Gastrocnemius medialis (tissue), 4 donors: ENCODE data around the gene SSU72.

Experiments used
- CTCF ChIP-seq, 5 experiments: fragments of 450-650 bp in 3 of 5; fragments of 200-600 bp in 2 of 5; sonication (generic) in 2 of 5; IDR thresholded peaks in 4 of 5; conservative IDR thresholded peaks in 1 of 5; 1 replicate in 4 of 5; 2 replicates in 1 of 5; pipeline ENCODE4 v1.5.1; 2016 to 2019; ENCODE audit warnings: antibody characterized with exemption in 5 of 5, mild to moderate bottlenecking in 3 of 5, moderate library complexity in 3 of 5
- POLR2A ChIP-seq, 2 donors: fragments of 450-650 bp; IDR thresholded peaks; one replicate each; pipeline ENCODE4 v1.6.1; 2017; ENCODE audit warnings: antibody characterized with exemption in 2 of 2, mild to moderate bottlenecking in 2 of 2, moderate library complexity in 2 of 2

DNA sequence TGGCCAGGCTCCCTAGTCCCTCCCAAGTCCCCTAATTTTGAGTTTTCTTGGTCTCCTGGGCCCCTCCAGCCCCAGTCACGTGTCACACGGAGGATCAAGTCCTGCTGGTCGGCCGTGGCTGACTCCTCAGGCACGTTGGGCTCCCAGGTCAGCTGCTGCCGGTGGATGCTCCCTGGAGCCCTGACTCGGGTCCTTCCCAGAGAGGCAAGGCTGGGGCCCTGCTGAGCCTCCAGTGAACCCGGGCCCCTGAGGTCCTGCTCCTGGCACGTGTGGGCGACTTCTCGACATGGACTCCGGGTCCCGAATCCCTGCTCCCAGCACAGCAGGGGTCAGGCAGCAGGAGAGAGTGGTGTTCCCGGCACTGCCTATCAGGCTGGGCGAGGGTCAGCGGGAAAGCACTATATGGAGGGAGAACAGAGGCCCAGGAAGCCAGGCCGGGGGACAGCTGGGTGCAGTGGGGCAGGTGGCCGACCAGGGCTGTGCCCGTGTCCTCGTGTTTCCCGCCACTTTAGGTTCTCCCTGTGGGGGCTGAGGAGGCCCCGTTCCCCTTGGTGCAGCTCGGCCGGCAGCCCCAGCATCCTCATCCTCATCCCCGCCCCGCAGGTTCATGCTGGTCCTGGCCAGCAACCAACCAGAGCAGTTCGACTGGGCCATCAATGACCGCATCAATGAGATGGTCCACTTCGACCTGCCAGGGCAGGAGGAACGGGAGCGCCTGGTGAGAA, 47.4 kb downstream of the SSU72 start:
- TF ChIP-seq CTCF (IDR thresholded peaks at IDR 0.05 in 4 of 5, conservative IDR thresholded peaks at IDR 0.05 in 1 of 5) = no peak
- TF ChIP-seq POLR2A (IDR thresholded peaks at IDR 0.05) = no peak
